C4-2B (cell line): Measurements from ENCODE around the gene TSHR.

ENCODE experiments used
- H3K27ac ChIP-seq: fragments of 450-650 bp; 2 replicates; pipeline ENCODE4 v1.5.1; 2017
- CTCF ChIP-seq: fragments of 450-650 bp; conservative IDR thresholded peaks from 2 replicates; pipeline ENCODE4 v1.5.1; 2017; ENCODE audit warnings: mild to moderate bottlenecking
- ZFX ChIP-seq: fragments of 450-650 bp; IDR thresholded peaks from 2 replicates; pipeline ENCODE4 v1.6.1; 2017

Gene TSHR

GRCh38 chr14:81172881-81173280 lies 217.5 kb downstream of the TSHR start:
- no peak overlapping the region for H3K27ac ChIP-seq
- TF ChIP-seq CTCF (no peak), ZFX (no peak)

GRCh38 chr14:81176241-81176640 lies 220.8 kb downstream of the TSHR start:
- no peak for TF ChIP-seq ZFX
- no peak for TF ChIP-seq CTCF
- H3K27ac ChIP-seq = no peak overlapping the region

- TF ChIP-seq CTCF (no peak), ZFX (no peak)
- H3K27ac ChIP-seq = no peak overlapping the region
Measured at GRCh38 chr14:81177225-81177624, 221.8 kb downstream of the TSHR start.

GRCh38 chr14:81178063-81178462 lies 222.6 kb downstream of the TSHR start:
- no peak overlapping the region for H3K27ac ChIP-seq
- TF ChIP-seq CTCF (no peak), ZFX (no peak)

- H3K27ac ChIP-seq = no peak overlapping the region
- TF ChIP-seq CTCF = no peak
- TF ChIP-seq ZFX = no peak
Measured at GRCh38 chr14:81179631-81180030, 224.2 kb downstream of the TSHR start.

- no peak for TF ChIP-seq ZFX
- no peak for TF ChIP-seq CTCF
- no peak overlapping the region for H3K27ac ChIP-seq
Measured at GRCh38 chr14:81187832-81188522, 232.6 kb downstream of the TSHR start.

- TF ChIP-seq CTCF = no peak
- TF ChIP-seq ZFX = no peak
- no peak overlapping the region for H3K27ac ChIP-seq
Measured at GRCh38 chr14:81192594-81192993, 237.2 kb downstream of the TSHR start.
